H9 (cell line): ENCODE measurements around the gene ROBO4. TPM values are rescaled to one million over a fixed set of nuclear protein-coding genes. Genes with fewer than 3 reads are reported as not detected.

Source experiments
- DNase-seq: peaks from one replicate; pipeline ENCODE4 v3.0.0-alpha.2; 2017
- H2AFZ ChIP-seq: one replicate; pipeline ENCODE4 v1.6.1; 2013; ENCODE audit warnings: mild to moderate bottlenecking, low read length, control low read depth, moderate library complexity
- H2AK5ac ChIP-seq: 2 replicates; pipeline ENCODE4 v1.6.1; 2013; ENCODE audit warnings: low read length, control low read depth, mixed read lengths; ENCODE audit not compliant: insufficient read length
- H2BK120ac ChIP-seq: one replicate; pipeline ENCODE4 v1.6.1; 2013; ENCODE audit warnings: low read depth, mild to moderate bottlenecking, low read length, control low read depth, inconsistent platforms; ENCODE audit not compliant: poor library complexity, severe bottlenecking
- H2BK12ac ChIP-seq: 2 replicates; pipeline ENCODE4 v1.6.1; 2013; ENCODE audit warnings: low read length, control low read depth, mixed read lengths, low read depth; ENCODE audit not compliant: insufficient read length
- H2BK15ac ChIP-seq: 2 replicates; pipeline ENCODE4 v1.6.1; 2013; ENCODE audit warnings: low read depth, low read length, control low read depth
- H2BK20ac ChIP-seq: one replicate; pipeline ENCODE4 v1.6.1; 2013; ENCODE audit warnings: low read depth, mild to moderate bottlenecking, low read length, control low read depth, inconsistent platforms; ENCODE audit not compliant: poor library complexity, severe bottlenecking
- H2BK5ac ChIP-seq: 2 replicates; pipeline ENCODE4 v1.6.1; 2013; ENCODE audit warnings: low read length, control low read depth, mixed read lengths; ENCODE audit not compliant: insufficient read length
- H3K14ac ChIP-seq: 2 replicates; pipeline ENCODE4 v1.6.1; 2013; ENCODE audit warnings: low read length, control low read depth; ENCODE audit not compliant: insufficient read depth
- H3K18ac ChIP-seq: 2 replicates; pipeline ENCODE4 v1.6.1; 2013; ENCODE audit warnings: low read depth, mild to moderate bottlenecking, mixed read lengths, low read length, control low read depth; ENCODE audit not compliant: insufficient read length
- H3K23ac ChIP-seq: 2 replicates; pipeline ENCODE4 v1.6.1; 2013; ENCODE audit warnings: low read length, control low read depth, mixed read lengths, low read depth; ENCODE audit not compliant: insufficient read length
- H3K23me2 ChIP-seq: 2 replicates; pipeline ENCODE4 v1.6.1; 2013; ENCODE audit warnings: low read depth, mild to moderate bottlenecking, mixed read lengths, low read length, control low read depth; ENCODE audit not compliant: insufficient read length, poor library complexity, severe bottlenecking
- H3K27ac ChIP-seq: 2 replicates; pipeline ENCODE4 v1.5.1; 2013; ENCODE audit warnings: low read length, control low read depth, mixed read lengths, low read depth; ENCODE audit not compliant: insufficient read length
- H3K27me3 ChIP-seq: 2 replicates; pipeline ENCODE4 v1.6.1; 2013; ENCODE audit warnings: low read length, control low read depth, inconsistent platforms; ENCODE audit not compliant: insufficient read depth
- H3K4ac ChIP-seq: 2 replicates; pipeline ENCODE4 v1.6.1; 2013; ENCODE audit warnings: low read depth, mild to moderate bottlenecking, control low read depth, inconsistent platforms, low read length, moderate library complexity
- H3K4me1 ChIP-seq: 2 replicates; pipeline ENCODE4 v1.6.1; 2013; ENCODE audit warnings: low read length, control low read depth, inconsistent platforms; ENCODE audit not compliant: insufficient read depth
- H3K4me2 ChIP-seq: 2 replicates; pipeline ENCODE4 v1.6.1; 2013; ENCODE audit warnings: low read length, control low read depth, mixed read lengths; ENCODE audit not compliant: insufficient read length, insufficient read depth
- H3K56ac ChIP-seq: 2 replicates; pipeline ENCODE4 v1.6.1; 2013; ENCODE audit warnings: low read depth, mild to moderate bottlenecking, mixed read lengths, low read length, control low read depth; ENCODE audit not compliant: insufficient read length
- H3K79me1 ChIP-seq: 2 replicates; pipeline ENCODE4 v1.6.1; 2013; ENCODE audit warnings: low read depth, mild to moderate bottlenecking, moderate library complexity, low read length, control low read depth, inconsistent platforms; ENCODE audit not compliant: insufficient read depth, poor library complexity, severe bottlenecking
- H3K79me2 ChIP-seq: 2 replicates; pipeline ENCODE4 v1.6.1; 2013; ENCODE audit warnings: low read length, control low read depth, inconsistent platforms; ENCODE audit not compliant: insufficient read depth
- H3K9ac ChIP-seq: 2 replicates; pipeline ENCODE4 v1.6.1; 2013; ENCODE audit warnings: low read length, control low read depth, mixed read lengths; ENCODE audit not compliant: insufficient read length; ENCODE audit errors: extremely low read depth
- H3K9me3 ChIP-seq: one replicate; pipeline ENCODE4 v1.6.1; 2013; ENCODE audit warnings: low read depth, low read length, inconsistent platforms; ENCODE audit not compliant: control insufficient read depth
- H3T11ph ChIP-seq: one replicate; pipeline ENCODE4 v1.6.1; 2013; ENCODE audit warnings: mild to moderate bottlenecking, low read length, control low read depth, inconsistent platforms
- H4K20me1 ChIP-seq: one replicate; pipeline ENCODE4 v1.6.1; 2013; ENCODE audit not compliant: control insufficient read depth, insufficient read length, insufficient read depth
- H4K5ac ChIP-seq: 2 replicates; pipeline ENCODE4 v1.6.1; 2013; ENCODE audit warnings: low read depth, mild to moderate bottlenecking, mixed read lengths, low read length, control low read depth; ENCODE audit not compliant: insufficient read length
- H4K8ac ChIP-seq: replicated peaks from 2 replicates; pipeline ENCODE4 v1.6.1; 2013; ENCODE audit warnings: low read length, control low read depth, mixed read lengths, low read depth; ENCODE audit not compliant: insufficient read length
- H4K91ac ChIP-seq: 2 replicates; pipeline ENCODE4 v1.6.1; 2013; ENCODE audit warnings: low read depth, mild to moderate bottlenecking, moderate library complexity, mixed read lengths, low read length, control low read depth; ENCODE audit not compliant: insufficient read length
- H3K27ac Mint-ChIP-seq, 3 experiments: 2 replicates in 2 of 3; 3 replicates in 1 of 3; pipeline ENCODE4 v1.8.0; 2020 to 2021; ENCODE audit warnings: mixed read lengths in 3 of 3, mild to moderate bottlenecking in 1 of 3, moderate library complexity in 1 of 3
- H3K27me3 Mint-ChIP-seq: 2 replicates; pipeline ENCODE4 v1.8.0; 2021; ENCODE audit warnings: low read depth, mild to moderate bottlenecking, moderate library complexity, mixed read lengths
- H3K36me3 Mint-ChIP-seq, 3 experiments: 2 replicates in 2 of 3; 3 replicates in 1 of 3; pipeline ENCODE4 v1.8.0; 2020 to 2021; ENCODE audit warnings: low read depth in 3 of 3, mixed read lengths in 3 of 3; ENCODE audit not compliant: insufficient read depth in 1 of 3
- H3K4me1 Mint-ChIP-seq, 2 experiments: 2 replicates each; pipeline ENCODE4 v1.8.0; 2020; ENCODE audit warnings: mixed read lengths in 2 of 2
- H3K4me3 Mint-ChIP-seq, 2 experiments: 2 replicates in 1 of 2; 3 replicates in 1 of 2; pipeline ENCODE4 v1.8.0; 2020 to 2021; ENCODE audit warnings: mild to moderate bottlenecking in 2 of 2, mixed read lengths in 2 of 2, moderate library complexity in 1 of 2
- H3K9me3 Mint-ChIP-seq, 2 experiments: 2 replicates in 1 of 2; 3 replicates in 1 of 2; pipeline ENCODE4 v1.8.0; 2020; ENCODE audit warnings: mild to moderate bottlenecking in 2 of 2, mixed read lengths in 2 of 2, moderate library complexity in 1 of 2
- WGBS: extraction: QIAGEN DNeasy Blood & Tissue Kit; methylation state at CpG from one replicate; pipeline ENCODE4 v1.1.7; 2013; ENCODE audit warnings: missing lambda C conversion rate, low lambda C conversion rate, mixed read lengths; ENCODE audit not compliant: insufficient read length; ENCODE audit errors: extremely low coverage; 5-methylcytosine and 5-hydroxymethylcytosine counted together
- total RNA-seq: library from RNA; stranded (reverse); gene quantifications from 2 replicates; pipeline ENCODE4 v1.2.1, GENCODE V29; 2021
- TF ChIP-seq, protein P1 (sequence below): fragments of 200-600 bp; sonication (generic); conservative IDR thresholded peaks from 3 replicates; pipeline ENCODE4 v1.8.0; 2021; ENCODE audit warnings: antibody characterized with exemption, mild to moderate bottlenecking

The ROBO4 gene
- total RNA-seq, 1 experiment from 2014 or later = not detected

DNA sequence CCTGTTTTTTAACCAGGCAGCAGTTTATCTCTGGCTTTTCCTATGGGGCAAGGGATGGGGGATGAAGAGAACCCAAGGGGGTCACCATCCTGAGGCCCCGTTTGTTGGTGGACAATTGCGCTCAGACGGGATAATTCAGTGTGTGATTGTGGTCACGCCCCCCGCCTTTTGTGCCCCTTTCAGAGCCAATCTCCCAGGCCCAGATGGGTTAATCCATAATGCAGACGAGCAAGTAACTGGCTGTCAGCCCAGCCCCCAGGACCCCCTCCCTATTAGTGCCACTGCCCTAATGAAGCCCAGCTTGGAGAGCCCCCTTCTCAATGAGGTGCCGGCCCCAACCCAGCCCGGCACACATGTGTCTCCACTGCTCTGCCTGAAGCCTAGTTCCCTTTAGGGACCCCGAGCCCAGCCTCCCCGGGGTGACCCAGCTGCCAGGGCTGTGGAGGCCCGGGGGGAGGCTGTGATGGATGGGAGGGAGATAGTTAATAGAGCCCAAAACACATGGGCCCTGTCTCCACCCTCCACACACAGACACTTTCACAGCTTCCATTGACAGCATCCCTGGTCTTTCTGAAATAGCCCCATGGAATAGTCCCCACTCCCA, 51.5 kb downstream of the ROBO4 start:
- no peak overlapping the region for H3K23ac ChIP-seq
- H2BK12ac ChIP-seq = no peak overlapping the region
- H3K14ac ChIP-seq = no peak overlapping the region
- H3T11ph ChIP-seq = no peak overlapping the region
- no peak overlapping the region for H3K27ac ChIP-seq
- no peak overlapping the region for H3K18ac ChIP-seq
- H4K20me1 ChIP-seq = no peaks in the 10 kb centered on the region
- H4K5ac ChIP-seq = no peak overlapping the region
- H2BK15ac ChIP-seq = no peak overlapping the region
- no peak overlapping the region for H2AFZ ChIP-seq
- no peak overlapping the region for H2BK20ac ChIP-seq
- Mint-ChIP-seq H3K36me3 (no peaks in the 10 kb centered on the region), H3K4me1 (peaks cover 10 to 46% of the 10 kb centered on the region in 2 experiments; a peak in 3 of 4 replicates), H3K4me3 (no peak overlapping the region), H3K27ac (no peak overlapping the region), H3K9me3 (peaks cover 0 to 2% of the 10 kb centered on the region in 2 experiments; a peak in 3 of 5 replicates), H3K27me3 (no peaks in the 10 kb centered on the region)
- no peak overlapping the region for H2BK5ac ChIP-seq
- no peaks in the 10 kb centered on the region; the same call in 1 of the 2 replicates for H3K4me1 ChIP-seq
- no peak overlapping the region for H3K4me2 ChIP-seq
- WGBS = no CpG with 5 or more reads among the region's 11 CpGs
- H4K91ac ChIP-seq = no peak overlapping the region
- H3K23me2 ChIP-seq = no peaks in the 10 kb centered on the region
- TF ChIP-seq, protein P1, sequence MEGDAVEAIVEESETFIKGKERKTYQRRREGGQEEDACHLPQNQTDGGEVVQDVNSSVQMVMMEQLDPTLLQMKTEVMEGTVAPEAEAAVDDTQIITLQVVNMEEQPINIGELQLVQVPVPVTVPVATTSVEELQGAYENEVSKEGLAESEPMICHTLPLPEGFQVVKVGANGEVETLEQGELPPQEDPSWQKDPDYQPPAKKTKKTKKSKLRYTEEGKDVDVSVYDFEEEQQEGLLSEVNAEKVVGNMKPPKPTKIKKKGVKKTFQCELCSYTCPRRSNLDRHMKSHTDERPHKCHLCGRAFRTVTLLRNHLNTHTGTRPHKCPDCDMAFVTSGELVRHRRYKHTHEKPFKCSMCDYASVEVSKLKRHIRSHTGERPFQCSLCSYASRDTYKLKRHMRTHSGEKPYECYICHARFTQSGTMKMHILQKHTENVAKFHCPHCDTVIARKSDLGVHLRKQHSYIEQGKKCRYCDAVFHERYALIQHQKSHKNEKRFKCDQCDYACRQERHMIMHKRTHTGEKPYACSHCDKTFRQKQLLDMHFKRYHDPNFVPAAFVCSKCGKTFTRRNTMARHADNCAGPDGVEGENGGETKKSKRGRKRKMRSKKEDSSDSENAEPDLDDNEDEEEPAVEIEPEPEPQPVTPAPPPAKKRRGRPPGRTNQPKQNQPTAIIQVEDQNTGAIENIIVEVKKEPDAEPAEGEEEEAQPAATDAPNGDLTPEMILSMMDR = no peak
- H4K8ac ChIP-seq = no peak overlapping the region
- DNase-seq = no peak
- no peaks in the 10 kb centered on the region for H3K79me1 ChIP-seq
- peaks cover 94% of the 10 kb centered on the region for H3K27me3 ChIP-seq
- H3K56ac ChIP-seq = no peak overlapping the region
- no peak overlapping the region for H3K9ac ChIP-seq
- no peaks in the 10 kb centered on the region for H3K9me3 ChIP-seq
- H2BK120ac ChIP-seq = no peak overlapping the region
- no peak overlapping the region for H3K4ac ChIP-seq
- no peaks in the 10 kb centered on the region for H3K79me2 ChIP-seq
- H2AK5ac ChIP-seq = no peak overlapping the region
